ENCODE results near the gene MRTFA.
"Not testable (repeated sequence)": the region's sequence is repeated elsewhere in the genome, so short reads cannot be mapped to it uniquely, and the experiment has no call there.

MRTFA gene

GRCh38 chr22:40378448-40378847 lies 258.1 kb downstream of the MRTFA start:
- H3K4me3 ChIP-seq; H3K27me3 ChIP-seq (ENCODE audit: low read depth); DNase-seq (ENCODE audit: low spot score in 2 of 2); H3K4me1 ChIP-seq; H3K36me3 ChIP-seq (replicated peaks); in situ Hi-C loops (cut with MboI; ENCODE audit: low sequenced_read_pairs); H3K9me3 ChIP-seq: not testable (repeated sequence)

- DNase-seq (ENCODE audit: low spot score in 2 of 2), result no peak
- Histone ChIP-seq H3K9me3 (no peaks in the 10 kb centered on the region), H3K27me3 (ENCODE audit: low read depth) (no peaks in the 10 kb centered on the region), H3K4me1 (no peaks in the 10 kb centered on the region), H3K36me3 (replicated peaks) (peaks cover 1% of the 10 kb centered on the region; the same call in 1 of the 2 replicates), H3K4me3 (no peak overlapping the region)
- in situ Hi-C loops (cut with MboI; ENCODE audit: low sequenced_read_pairs), result no loop called here
Measured at GRCh38 chr22:40377931-40378330, 258.6 kb downstream of the MRTFA start.

GRCh38 chr22:40376149-40376548 lies 260.4 kb downstream of the MRTFA start:
- no peak overlapping the region for H3K4me3 ChIP-seq
- in situ Hi-C loops (cut with MboI; ENCODE audit: low sequenced_read_pairs), result no loop called here
- peaks cover 8% of the 10 kb centered on the region for H3K36me3 ChIP-seq (replicated peaks)
- peaks cover 4% of the 10 kb centered on the region; the same call in 1 of the 2 replicates for H3K4me1 ChIP-seq
- H3K27me3 ChIP-seq (ENCODE audit: low read depth), result no peaks in the 10 kb centered on the region
- DNase-seq (ENCODE audit: low spot score in 2 of 2), result no peak
- no peaks in the 10 kb centered on the region for H3K9me3 ChIP-seq

GRCh38 chr22:40374567-40374966 lies 262.0 kb downstream of the MRTFA start:
- in situ Hi-C loops (cut with MboI; ENCODE audit: low sequenced_read_pairs), result no loop called here
- no peak overlapping the region for H3K4me3 ChIP-seq
- H3K4me1 ChIP-seq, result peaks cover 4% of the 10 kb centered on the region; the same call in 1 of the 2 replicates
- no peak for DNase-seq (ENCODE audit: low spot score in 2 of 2)
- no peaks in the 10 kb centered on the region for H3K27me3 ChIP-seq (ENCODE audit: low read depth)
- no peaks in the 10 kb centered on the region for H3K9me3 ChIP-seq
- peaks cover 15% of the 10 kb centered on the region for H3K36me3 ChIP-seq (replicated peaks)

GRCh38 chr22:40368836-40369235 lies 267.7 kb downstream of the MRTFA start:
- no peak for DNase-seq (ENCODE audit: low spot score in 2 of 2)
- peaks cover 63% of the 10 kb centered on the region for H3K36me3 ChIP-seq (replicated peaks)
- in situ Hi-C loops (cut with MboI; ENCODE audit: low sequenced_read_pairs), result no loop called here

GRCh38 chr22:40368016-40368415 lies 268.5 kb downstream of the MRTFA start:
- no peak for DNase-seq (ENCODE audit: low spot score in 2 of 2)
- Histone ChIP-seq H3K4me3 (no peak overlapping the region), H3K27me3 (ENCODE audit: low read depth) (no peaks in the 10 kb centered on the region), H3K9me3 (no peaks in the 10 kb centered on the region), H3K36me3 (replicated peaks) (peaks cover 67% of the 10 kb centered on the region), H3K4me1 (peaks cover 4% of the 10 kb centered on the region; the same call in 1 of the 2 replicates)
- in situ Hi-C loops (cut with MboI; ENCODE audit: low sequenced_read_pairs), result no loop called here

More at GRCh38 chr22:40368836-40369235, 267.7 kb downstream of the MRTFA start:
- peaks cover 4% of the 10 kb centered on the region; the same call in 1 of the 2 replicates for H3K4me1 ChIP-seq
- H3K9me3 ChIP-seq, result no peaks in the 10 kb centered on the region
- H3K4me3 ChIP-seq, result no peak overlapping the region
- no peaks in the 10 kb centered on the region for H3K27me3 ChIP-seq (ENCODE audit: low read depth)

- H3K4me1 ChIP-seq, result peaks cover under 1% of the 10 kb centered on the region; the same call in 1 of the 2 replicates
- in situ Hi-C loops (cut with MboI; ENCODE audit: low sequenced_read_pairs), result no loop called here
- no peak for DNase-seq (ENCODE audit: low spot score in 2 of 2)
- H3K4me3 ChIP-seq, result no peak overlapping the region
- no peaks in the 10 kb centered on the region for H3K27me3 ChIP-seq (ENCODE audit: low read depth)
- H3K9me3 ChIP-seq, result no peaks in the 10 kb centered on the region
- H3K36me3 ChIP-seq (replicated peaks), result peaks cover 67% of the 10 kb centered on the region
Measured at GRCh38 chr22:40367342-40367741, 269.2 kb downstream of the MRTFA start.

GRCh38 chr22:40366068-40366467 lies 270.5 kb downstream of the MRTFA start:
- in situ Hi-C loops (cut with MboI; ENCODE audit: low sequenced_read_pairs), result no loop called here

GRCh38 chr22:40364431-40364830 lies 272.1 kb downstream of the MRTFA start:
- H3K36me3 ChIP-seq (replicated peaks), result peaks cover 87% of the 10 kb centered on the region

More at GRCh38 chr22:40366068-40366467, 270.5 kb downstream of the MRTFA start:
- Histone ChIP-seq H3K4me1 (no peaks in the 10 kb centered on the region), H3K27me3 (ENCODE audit: low read depth) (no peaks in the 10 kb centered on the region), H3K9me3 (no peaks in the 10 kb centered on the region), H3K36me3 (replicated peaks) (peaks cover 79% of the 10 kb centered on the region), H3K4me3 (no peak overlapping the region)
- DNase-seq (ENCODE audit: low spot score in 2 of 2), result no peak

GRCh38 chr22:40363059-40363458 lies 273.5 kb downstream of the MRTFA start:
- Histone ChIP-seq H3K9me3 (no peaks in the 10 kb centered on the region), H3K4me3 (no peak overlapping the region), H3K4me1 (no peaks in the 10 kb centered on the region), H3K36me3 (replicated peaks) (peaks cover 94% of the 10 kb centered on the region), H3K27me3 (ENCODE audit: low read depth) (no peaks in the 10 kb centered on the region)
- in situ Hi-C loops (cut with MboI; ENCODE audit: low sequenced_read_pairs), result no loop called here
- no peak for DNase-seq (ENCODE audit: low spot score in 2 of 2)

More at GRCh38 chr22:40364431-40364830, 272.1 kb downstream of the MRTFA start:
- Histone ChIP-seq H3K4me1 (no peaks in the 10 kb centered on the region), H3K27me3 (ENCODE audit: low read depth) (no peaks in the 10 kb centered on the region), H3K9me3 (no peaks in the 10 kb centered on the region), H3K4me3 (no peak overlapping the region)
- in situ Hi-C loops (cut with MboI; ENCODE audit: low sequenced_read_pairs), result no loop called here
- no peak for DNase-seq (ENCODE audit: low spot score in 2 of 2)

- Histone ChIP-seq H3K4me1 (no peaks in the 10 kb centered on the region), H3K36me3 (replicated peaks) (peaks cover 90% of the 10 kb centered on the region), H3K27me3 (ENCODE audit: low read depth) (no peaks in the 10 kb centered on the region), H3K4me3 (no peak overlapping the region), H3K9me3 (no peaks in the 10 kb centered on the region)
- in situ Hi-C loops (cut with MboI; ENCODE audit: low sequenced_read_pairs), result no loop called here
- DNase-seq (ENCODE audit: low spot score in 2 of 2), result no peak
Measured at GRCh38 chr22:40361100-40361499, 275.4 kb downstream of the MRTFA start.

Measured in HAP-1 (cell line).